Stimulated activated CD4-positive, alpha-beta T cell treated with anti-CD3 and anti-CD28 coated beads, Interleukin-12 subunit alpha, Interleukin-12 subunit beta, amount 100 ng/mL, for 24 hours (primary cell): ENCODE results near the gene UBASH3A.
A peak's percentile ranks its signal among the peaks of the same experiment; 100 is the strongest.

Experiments
- DNase-seq, 2 experiments: peaks; one replicate each; pipeline ENCODE4 v3.0.0-alpha.2; 2020; ENCODE audit warnings: low read depth in 2 of 2

UBASH3A gene

DNA sequence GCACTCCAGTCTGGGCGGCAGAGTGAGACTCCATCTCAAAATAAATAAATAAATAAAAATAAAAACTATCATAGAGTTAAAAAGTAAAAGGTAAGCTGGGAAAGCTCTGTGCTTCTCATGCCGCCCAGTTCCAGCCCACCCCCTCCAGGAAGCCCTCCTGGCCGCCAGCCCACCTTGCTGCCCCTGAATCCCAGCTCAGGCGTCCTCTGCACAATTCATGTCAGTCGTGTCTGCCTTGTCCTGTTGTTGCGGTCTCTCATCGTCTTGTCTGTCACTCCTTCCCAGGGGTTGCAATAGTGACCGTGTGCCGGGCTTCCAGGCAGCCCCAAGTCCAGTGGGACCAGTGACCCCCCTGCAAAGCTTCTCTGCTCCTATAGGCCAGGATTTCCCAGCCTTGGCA lies 48.2 kb downstream of the UBASH3A start:
- DNase-seq = no peak

DNA sequence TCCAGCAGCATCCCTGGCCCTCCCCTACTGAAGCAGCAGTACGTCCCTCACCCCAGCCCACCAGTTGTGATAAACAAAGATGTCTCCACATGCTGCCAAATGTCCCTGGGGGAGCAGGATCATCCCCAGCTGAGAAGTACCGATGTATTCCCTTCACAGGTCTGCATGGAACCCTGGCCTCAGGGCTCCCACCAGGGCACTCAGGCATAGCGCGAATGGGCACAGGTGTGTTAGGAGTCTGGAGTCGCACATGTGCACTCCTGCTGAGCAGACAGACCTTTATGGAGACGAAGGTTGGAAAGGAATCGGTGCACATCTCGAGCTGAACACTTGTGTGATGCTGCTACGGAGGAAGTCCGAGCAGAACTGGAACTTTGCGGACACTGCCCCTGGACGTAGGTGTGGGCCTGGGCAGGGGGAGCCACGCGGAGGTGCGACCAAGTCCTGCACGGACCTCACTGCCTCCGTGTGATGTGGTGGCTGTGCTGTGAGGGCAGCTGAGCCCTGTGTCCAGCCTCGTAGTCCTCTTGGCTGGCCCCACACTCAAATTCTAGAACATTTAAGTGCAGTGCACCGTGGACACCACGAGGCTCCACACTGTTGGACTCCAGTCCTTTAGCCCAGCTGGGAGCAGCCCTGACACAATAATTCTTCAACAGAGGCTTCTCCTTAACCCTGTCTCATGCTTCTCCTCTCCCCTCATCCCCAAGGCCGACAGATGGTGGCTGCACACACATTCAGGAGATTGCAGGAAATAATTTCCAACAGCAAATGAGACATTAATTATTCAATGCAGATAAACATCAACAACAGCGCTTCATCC lies 48.9 kb downstream of the UBASH3A start:
- DNase-seq = no peak

DNA sequence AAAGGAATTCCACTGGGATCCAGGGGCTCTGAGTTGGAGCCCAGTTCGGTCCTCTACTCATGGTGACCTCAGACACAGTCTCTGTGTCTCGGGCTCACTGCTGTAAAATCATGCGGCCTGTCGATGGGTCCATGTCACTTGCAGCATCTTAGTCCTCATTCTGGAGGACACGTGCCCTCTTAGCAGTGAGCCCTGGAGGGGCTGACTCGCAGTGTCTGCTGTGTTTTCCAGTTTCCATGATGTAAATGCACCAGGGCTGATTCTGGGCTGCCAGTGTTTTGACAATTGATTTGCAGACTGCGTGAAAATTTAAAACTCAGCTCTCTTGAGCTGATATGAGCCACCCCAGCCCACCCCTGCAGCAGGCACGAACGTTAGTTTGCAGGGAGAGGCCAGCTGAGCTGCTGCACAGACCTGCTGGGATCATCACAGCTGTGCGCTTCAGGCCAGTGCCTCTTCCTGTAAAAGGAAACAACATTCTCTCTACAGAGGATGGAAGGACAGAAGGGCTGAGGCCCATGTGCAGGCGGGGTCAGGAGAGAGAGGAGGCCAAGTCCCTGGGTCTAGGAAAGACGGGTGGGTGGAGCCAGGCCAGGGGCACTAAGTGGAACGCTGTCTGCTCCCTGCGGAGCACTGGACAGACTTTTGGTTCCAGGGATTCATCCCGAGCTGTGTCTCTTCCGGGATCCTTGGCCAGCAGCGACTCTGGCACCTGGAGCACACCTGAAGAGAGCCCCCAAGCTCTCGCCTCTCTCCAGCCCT lies 49.7 kb downstream of the UBASH3A start:
- DNase-seq = no peak

DNA sequence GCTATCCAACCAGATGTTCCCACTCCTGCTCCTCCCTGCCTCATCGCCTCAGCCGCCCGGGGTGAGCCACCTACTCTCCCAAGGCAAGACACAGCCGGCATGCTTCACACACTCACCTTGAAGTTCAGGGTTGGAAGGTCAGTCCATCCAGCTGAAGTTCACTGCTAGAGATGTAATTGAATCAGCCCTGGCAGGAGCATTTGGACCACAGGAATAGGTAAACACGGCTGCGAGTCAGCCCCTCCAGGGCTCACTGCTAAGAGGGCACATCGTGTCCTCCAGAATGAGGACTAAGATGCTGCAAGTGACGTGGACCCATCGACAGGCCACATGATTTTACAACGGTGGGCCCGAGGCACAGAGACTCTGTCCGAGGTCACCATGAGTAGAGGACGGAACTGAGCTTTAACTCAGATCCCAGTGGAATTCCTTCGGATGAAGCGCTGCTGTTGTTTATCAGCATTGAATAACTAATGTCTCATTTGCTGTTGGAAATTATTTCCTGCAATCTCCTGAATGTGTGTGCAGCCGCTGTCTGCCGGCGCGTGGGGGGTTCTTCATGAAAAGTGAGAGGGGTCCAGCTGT lies 50.4 kb downstream of the UBASH3A start:
- no peak for DNase-seq

DNA sequence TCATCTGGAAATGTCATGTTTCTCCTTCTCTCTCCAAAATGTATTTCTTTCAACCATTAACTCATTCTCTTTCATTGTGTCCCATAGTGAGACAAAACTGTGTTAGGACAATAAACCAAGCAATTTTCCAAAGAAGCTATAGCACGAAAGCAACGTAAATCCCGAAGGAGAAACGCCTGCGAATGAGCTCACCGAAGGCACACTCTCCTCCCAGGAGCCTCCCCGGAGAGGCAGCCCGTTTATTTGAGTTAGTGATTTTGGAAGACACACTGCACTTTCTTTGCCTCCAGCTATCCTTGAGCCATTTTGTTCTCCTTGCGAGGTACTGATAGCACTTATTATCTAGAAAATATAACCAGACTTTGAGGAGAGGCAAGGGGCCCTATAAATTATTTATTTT lies 51.1 kb downstream of the UBASH3A start:
- no peak for DNase-seq

DNA sequence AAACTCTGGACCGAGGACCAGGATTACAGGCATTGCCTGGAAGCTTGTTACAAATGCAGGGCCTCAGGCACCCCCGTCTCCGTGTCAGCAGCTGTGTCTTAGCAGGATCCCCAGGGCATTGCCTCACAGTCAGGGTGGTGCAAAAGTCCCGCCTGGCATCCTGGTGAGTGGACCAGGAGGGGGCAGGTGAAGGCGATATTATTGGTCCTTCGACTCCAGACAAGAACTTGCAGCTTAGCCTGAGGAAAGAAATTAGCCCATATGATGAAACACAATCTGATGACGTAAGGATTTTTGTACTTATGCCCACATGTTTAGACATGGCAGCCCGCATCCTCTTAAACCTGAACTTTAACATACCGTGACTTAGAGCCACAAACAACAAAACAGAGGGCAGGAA lies 51.5 kb downstream of the UBASH3A start:
- no peak for DNase-seq

DNA sequence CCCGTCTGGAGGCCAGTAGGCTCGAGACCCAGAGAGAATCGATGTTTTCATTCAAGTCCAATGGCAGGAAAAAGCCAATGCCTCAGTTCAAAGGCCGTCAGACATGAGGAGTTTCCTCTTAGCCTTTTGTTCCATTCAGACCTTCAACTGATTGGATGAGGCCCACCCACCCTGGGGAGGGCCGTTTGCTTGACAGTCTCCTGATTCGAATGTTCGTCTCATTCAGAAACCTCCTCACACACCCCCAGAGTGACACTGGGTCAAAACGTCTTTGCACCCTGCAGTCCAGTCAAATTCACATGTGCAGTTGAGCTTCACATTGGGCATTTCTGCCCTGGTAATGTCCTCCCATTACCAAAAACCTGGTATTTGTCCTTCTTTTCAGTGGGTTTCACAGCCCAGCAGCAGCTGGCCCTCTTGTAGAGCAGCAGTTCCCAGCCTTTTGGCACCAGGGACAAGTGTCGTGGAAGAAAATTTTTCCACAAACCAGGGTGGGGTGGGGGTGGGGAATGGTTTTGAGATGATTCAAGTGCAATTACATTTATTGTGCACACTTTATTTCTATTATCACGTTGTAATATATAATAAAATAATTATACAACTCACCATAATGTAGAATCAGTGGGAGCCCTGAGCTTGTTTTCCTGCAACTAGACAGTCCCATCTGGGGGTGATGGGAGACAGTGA lies 52.2 kb downstream of the UBASH3A start:
- no peak for DNase-seq

DNA sequence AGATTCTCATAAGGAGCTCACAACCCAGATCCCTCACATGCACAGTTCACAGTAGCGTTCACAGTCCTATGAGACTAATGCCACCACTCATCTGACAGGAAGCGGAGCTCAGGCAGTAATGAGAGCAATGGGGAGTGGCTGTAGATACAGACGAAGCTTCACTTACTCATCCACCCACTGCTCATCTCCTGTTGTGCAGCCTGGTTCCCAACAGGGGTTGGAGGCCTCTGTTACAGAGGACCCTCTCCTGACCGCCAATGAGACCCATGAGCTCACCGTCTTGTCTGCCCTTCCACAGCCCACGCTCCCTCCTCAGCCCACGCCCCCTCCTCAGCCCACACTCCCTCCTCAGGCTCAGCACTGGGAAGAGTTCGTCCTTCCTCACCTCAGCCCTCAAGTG lies 52.8 kb downstream of the UBASH3A start:
- peak; percentile 24 to 29 for DNase-seq

DNA sequence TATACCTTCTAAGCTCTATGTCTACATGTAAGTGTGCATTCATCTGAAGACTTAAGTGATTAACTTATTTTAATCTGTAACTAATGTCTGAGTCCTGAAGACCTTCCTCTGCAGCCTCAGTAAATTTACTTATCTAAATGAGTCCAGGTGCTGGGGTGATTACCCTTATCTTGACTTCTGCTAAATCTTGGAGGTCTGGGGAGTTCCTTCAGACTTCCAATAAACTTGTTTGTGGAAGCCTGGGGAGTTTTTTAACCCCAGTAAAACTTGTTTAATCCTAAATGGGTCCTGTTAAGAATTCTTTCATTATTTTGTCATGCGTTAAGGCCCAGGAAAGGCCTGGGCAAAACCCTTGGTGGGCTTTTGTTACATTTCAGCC lies 55.4 kb downstream of the UBASH3A start:
- DNase-seq = no peak

DNA sequence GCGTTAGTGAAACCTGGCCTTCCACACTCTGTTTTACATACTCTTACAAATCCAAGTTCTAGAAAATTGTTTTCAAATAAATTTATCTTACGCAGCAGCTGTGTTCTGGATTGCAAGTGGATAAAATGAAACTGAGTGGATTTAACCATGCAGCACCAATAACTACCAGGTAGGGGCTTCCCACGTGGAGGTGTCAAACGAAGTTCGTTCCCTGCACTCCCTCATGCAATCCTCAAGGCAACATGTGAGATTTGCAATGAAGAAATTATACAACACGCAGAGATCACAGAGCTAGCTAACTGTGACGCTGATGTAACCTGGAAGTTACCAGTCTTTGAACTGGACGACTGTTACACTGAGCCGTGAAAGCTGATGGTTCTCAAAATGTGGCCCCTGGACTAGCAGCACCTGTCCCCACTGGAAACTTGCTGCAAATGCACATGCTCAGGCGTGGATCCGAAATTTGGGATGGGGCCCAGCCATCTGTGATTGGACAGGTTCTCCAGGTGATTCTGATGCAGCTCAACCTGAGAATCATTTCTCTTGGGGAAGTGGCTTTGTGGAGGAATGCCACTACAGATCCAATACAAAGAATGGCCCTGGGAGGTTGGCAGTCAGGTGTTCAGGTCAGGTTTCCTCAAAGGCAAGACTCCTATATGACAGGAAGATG lies 56.0 kb downstream of the UBASH3A start:
- no peak for DNase-seq

DNA sequence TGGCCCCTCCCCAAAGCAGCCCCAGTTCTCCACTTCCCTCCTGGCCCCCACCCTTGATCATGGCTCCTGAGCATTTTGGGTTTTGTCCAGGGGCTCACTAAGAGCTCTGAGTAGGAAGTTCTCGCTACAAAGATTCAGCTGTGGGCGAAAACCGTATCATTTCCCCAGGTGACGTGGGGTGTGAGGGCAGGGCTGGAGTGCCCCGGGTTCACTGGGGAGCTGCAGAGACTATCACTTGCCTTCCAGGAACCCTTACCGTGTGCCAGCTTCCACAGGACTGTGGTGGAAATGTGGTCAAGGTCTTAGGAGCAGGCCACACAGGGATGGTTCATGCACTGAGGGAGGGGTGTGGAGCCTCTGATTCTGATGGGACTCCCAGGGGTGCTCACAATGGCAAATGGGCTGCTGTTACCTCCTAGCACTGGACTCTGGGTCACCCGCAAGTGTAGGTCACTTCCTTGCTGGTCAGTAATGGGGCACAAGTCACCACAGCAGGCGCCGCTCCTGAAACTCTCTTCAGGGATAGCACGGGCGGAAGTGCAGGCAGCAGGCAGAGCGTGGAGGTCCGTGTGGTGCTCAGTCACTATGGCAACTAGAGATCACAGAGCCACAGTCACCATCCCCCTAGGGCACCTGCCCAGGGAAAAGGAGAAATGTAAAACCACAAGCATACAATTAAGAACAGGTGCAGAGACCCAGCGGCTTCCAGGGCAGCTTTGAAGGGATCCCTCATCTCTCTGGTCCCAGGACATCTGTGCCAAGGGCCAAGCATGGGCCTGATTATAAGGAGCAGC lies 56.9 kb downstream of the UBASH3A start:
- peak in 1 of 2 experiments; percentile 31 for DNase-seq

DNA sequence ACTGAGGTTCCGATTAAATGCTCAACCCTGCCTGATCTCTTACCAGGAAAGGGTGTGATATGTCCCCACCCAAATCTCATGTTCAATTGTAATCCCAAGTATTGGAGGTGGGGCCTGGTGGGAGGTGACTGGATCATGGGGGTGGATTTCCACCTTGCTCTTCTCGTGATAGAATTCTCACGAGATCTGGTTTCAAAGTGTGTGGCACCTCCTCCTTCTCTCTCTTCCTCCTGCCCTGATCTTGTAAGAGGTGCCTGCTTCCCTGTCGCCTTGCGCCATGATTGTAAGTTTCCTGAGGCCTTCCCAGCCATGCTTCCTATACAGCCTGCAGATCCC lies 57.5 kb downstream of the UBASH3A start:
- no peak for DNase-seq

DNA sequence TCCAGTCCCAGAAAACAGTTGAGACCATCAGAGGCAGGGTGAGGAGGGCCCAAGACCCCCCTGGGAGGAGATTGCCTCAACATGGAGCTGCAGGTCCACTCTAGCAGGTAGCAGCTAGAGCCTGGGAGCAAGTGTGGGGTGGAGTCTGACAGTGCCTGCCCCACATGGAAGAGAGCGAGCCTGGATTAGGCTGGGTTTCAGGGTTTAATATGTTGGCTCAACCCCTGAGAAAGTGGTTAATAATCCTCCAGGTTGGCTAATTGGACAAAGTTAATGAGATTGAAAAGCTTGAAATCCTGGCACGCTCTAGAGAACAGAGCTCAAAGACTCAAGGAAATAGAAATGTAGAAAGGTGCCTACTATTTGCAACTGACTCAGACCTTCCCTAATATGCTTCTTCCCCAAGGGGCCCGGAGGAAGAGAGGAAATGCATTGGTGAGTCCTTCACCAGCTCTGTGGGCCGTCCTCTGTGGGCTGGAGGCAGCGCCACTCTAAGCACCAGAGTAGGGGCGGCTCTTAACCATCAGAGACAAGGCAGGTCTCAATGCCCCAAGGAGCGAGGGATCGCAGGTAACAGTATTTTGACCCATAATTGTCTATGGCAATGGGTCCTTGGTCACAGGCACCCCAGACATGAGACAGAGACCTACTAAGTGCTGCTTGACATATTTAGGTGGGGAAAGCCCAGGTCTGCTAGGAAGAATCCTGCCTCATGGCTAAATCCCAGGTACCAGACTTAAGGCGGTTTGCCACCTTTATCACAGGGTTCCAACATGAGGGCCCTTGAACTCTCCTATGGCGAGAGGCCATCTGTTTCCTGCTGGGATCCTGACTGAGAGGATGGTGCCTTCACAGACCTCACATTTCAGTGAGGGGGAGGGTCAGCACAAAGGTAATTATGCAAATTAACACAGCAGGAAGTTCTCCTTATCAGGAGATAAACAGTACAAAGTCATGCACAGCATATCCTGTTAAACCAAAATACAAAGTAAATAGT lies 58.5 kb downstream of the UBASH3A start:
- DNase-seq = no peak

DNA sequence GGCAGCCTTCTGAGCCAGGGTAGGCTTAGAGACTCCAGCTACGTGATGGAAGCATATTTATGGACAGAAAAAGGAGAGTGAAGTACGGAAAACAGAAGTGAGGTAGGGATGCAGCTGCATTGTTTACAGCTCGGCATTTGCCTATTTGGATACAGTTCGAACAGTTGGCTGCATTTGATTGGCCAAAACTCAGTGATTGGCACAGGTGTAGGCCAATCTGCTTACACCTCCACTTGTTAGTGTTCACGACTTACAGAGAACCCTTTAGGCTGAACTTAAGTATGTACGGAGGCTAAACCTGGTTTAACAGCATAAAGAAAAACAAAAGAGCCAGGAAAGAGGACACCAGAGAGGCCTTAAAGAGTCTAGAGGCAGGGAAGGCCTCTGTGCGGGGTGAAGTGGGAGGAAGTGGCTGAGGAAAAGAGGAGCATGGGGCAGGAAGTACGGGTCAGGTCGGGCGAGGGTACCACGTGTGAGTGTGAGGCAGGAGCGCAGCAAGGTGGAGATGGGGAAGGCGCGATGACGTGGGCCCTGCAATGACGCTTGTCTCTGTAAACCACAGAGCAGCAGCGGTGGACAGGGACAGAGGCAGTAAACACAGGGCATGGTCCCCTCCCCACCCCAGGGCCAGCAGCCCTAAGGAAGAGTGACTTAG lies 60.3 kb downstream of the UBASH3A start:
- peak; percentile 33 to 52 for DNase-seq

DNA sequence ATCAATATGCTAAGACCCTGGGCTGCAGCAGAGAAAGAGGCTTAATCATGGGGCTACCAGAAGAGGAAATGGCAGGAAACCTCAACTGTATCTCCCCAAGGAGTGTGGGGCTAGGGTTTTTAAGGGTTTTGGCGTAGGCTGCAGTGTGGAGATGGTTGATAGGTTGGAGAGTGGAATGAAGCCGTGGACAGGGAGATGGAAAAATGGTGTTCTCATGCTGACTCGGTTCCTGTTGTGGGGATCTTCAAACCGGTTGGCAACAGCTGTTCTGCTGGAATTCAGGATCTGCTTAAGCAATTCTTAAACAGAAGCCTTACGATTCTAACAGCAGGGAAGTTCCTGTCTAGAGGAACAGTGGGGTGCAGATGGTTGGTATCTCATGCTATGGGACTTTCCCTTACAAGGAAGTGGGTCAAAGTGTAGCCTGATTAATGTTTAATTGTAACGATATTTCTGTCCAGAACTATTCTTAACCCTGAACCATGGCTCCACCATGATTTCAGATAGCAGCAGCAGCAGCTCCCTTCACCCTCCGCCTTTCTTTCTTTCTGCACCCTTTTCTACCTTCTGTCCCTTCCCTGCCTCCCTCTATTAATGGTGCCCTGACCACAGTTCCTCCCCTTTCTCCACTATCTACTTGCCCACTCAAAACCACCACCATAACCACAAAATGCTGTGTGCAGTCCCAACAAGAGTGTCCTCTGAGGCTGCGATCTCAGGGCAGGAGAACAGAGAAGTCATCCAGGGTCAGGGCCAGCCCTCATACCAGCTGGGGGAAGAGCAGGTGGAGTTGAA lies 61.5 kb downstream of the UBASH3A start:
- no peak for DNase-seq

DNA sequence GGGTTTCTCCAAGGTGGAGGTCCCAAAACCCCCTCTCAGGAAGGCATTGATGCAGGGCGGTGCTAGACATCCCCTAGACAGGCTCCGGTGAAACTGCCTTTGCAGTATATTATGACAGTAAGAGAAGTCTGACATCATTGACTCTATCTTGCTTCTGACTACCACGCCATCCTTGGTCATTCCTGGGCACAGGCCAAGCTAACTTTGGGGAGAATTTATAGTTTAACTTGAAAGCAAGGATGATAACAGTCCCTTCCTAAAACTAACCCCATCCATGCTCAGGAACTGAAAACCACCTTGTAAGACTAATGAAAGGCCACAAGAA lies 62.1 kb downstream of the UBASH3A start:
- no peak for DNase-seq

DNA sequence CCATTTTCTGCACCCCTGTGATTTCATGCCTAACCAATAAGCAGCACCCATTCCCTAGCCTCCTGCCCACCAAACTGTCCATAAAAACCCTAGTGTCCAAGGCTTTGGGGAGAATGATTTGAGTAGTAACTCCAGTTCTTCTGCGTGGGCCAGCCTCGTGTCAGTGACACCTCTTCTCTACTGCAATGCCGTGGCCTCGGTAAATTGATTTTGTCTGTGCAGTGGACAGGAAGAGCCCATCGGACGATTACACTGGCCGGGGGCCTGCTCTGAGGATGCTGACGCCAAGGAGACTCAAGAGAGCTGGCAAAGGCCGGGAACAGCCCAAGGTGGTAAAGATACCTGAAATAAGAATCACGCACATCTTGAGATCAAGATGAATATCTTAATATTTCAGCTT lies 63.0 kb downstream of the UBASH3A start:
- DNase-seq = no peak

DNA sequence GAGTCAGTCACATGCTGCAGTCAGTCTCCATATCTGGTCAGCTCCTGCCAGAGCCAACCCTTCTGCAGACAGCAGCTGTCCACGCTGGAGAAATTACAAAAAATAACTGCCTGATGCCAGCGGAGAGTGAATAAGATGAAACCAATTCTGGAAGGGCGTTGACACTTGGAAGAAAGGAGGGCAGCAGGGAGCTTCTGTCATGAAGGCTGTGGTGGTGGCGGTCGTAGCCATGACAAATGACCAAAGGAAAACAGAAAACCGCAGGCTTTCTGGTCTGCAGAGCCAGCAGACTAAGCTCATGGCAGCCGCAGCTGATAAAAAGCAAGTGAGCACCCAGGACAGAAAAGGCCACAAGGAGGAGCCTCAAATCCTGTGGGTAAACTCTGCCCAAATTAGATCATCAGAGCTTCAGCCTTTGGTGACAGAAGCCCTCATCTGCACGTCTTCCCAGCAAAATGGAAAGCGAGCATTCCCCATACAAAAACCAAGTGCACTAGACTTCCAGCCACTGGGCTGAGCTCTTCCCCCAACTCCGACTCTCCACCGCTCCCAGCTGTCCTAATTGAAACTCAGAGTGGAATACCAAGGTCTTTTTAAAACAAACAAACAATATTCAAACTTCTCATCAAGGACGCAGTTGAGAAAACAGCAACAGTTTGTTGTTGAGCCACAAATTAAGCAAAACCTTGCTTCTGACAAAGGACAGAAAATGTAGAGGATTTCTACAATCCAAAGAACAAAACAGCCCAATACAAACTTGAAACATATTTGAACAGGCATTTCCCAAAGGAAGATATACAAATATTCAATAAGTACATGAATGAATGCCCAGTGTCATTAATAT lies 63.7 kb downstream of the UBASH3A start:
- no peak for DNase-seq
